ENCODE results near the gene SLA2. TPM values are rescaled to one million over a fixed set of nuclear protein-coding genes. Genes with fewer than 3 reads are reported as not detected.

The SLA2 gene
- total and polyA plus RNA-seq, 4 donors = 0.24 to 0.39 (median 0.27) TPM; not detected in 1

GRCh38 chr20:36633285-36633772 is 12.7 kb downstream of the SLA2 start:
- Histone ChIP-seq H3K27ac (ENCODE audit: low read depth, low read length) (no peak overlapping the region), H3K27me3 (ENCODE audit: control insufficient read depth, insufficient read depth, low read length) (no peaks in the 10 kb centered on the region), H3K4me1 (ENCODE audit: control insufficient read depth, insufficient read depth, low read length) (no peaks in the 10 kb centered on the region), H3K9me3 (ENCODE audit: control insufficient read depth, insufficient read depth, low read length) (no peaks in the 10 kb centered on the region), H3K36me3 (ENCODE audit: control insufficient read depth, insufficient read depth, low read length) (peaks cover 5% of the 10 kb centered on the region), H3K4me3 (ENCODE audit: low read depth, low read length) (no peak overlapping the region)
- DNase-seq (ENCODE audit: low read depth in 4 of 6, low spot score in 6 of 6) = no peak
- WGBS (ENCODE audit: insufficient coverage) = 90% methylated on average over 6 of the region's 9 CpGs

GRCh38 chr20:36632487-36633284 is 13.3 kb downstream of the SLA2 start:
- Histone ChIP-seq H3K4me1 (ENCODE audit: control insufficient read depth, insufficient read depth, low read length) (no peaks in the 10 kb centered on the region), H3K27ac (ENCODE audit: low read depth, low read length) (no peak overlapping the region), H3K9me3 (ENCODE audit: control insufficient read depth, insufficient read depth, low read length) (no peaks in the 10 kb centered on the region), H3K4me3 (ENCODE audit: low read depth, low read length) (no peak overlapping the region), H3K27me3 (ENCODE audit: control insufficient read depth, insufficient read depth, low read length) (no peaks in the 10 kb centered on the region), H3K36me3 (ENCODE audit: control insufficient read depth, insufficient read depth, low read length) (peaks cover 5% of the 10 kb centered on the region)
- DNase-seq (ENCODE audit: low read depth in 4 of 6, low spot score in 6 of 6) = no peak
- 72% methylated on average over 11 of the region's 14 CpGs for WGBS (ENCODE audit: insufficient coverage)

GRCh38 chr20:36632147-36632486 is 13.9 kb downstream of the SLA2 start:
- DNase-seq (ENCODE audit: low read depth in 4 of 6, low spot score in 6 of 6) = no peak
- no peaks in the 10 kb centered on the region for H3K9me3 ChIP-seq (ENCODE audit: control insufficient read depth, insufficient read depth, low read length)
- no peaks in the 10 kb centered on the region for H3K4me1 ChIP-seq (ENCODE audit: control insufficient read depth, insufficient read depth, low read length)
- H3K27ac ChIP-seq (ENCODE audit: low read depth, low read length) = no peak overlapping the region
- no peak overlapping the region for H3K4me3 ChIP-seq (ENCODE audit: low read depth, low read length)
- peaks cover 5% of the 10 kb centered on the region for H3K36me3 ChIP-seq (ENCODE audit: control insufficient read depth, insufficient read depth, low read length)
- WGBS (ENCODE audit: insufficient coverage) = 77% methylated on average over 3 of the region's 3 CpGs
- H3K27me3 ChIP-seq (ENCODE audit: control insufficient read depth, insufficient read depth, low read length) = no peaks in the 10 kb centered on the region

- Histone ChIP-seq H3K27ac (ENCODE audit: low read depth, low read length) (no peak overlapping the region), H3K36me3 (ENCODE audit: control insufficient read depth, insufficient read depth, low read length) (peaks cover 5% of the 10 kb centered on the region), H3K27me3 (ENCODE audit: control insufficient read depth, insufficient read depth, low read length) (no peaks in the 10 kb centered on the region), H3K9me3 (ENCODE audit: control insufficient read depth, insufficient read depth, low read length) (no peaks in the 10 kb centered on the region), H3K4me3 (ENCODE audit: low read depth, low read length) (no peak overlapping the region), H3K4me1 (ENCODE audit: control insufficient read depth, insufficient read depth, low read length) (no peaks in the 10 kb centered on the region)
- DNase-seq (ENCODE audit: low read depth in 4 of 6, low spot score in 6 of 6) = no peak
- WGBS (ENCODE audit: insufficient coverage) = 94% methylated on average over 6 of the region's 6 CpGs
Measured at GRCh38 chr20:36631646-36632045, 14.3 kb downstream of the SLA2 start.

GRCh38 chr20:36629719-36630681 is 16.0 kb downstream of the SLA2 start:
- no peak for DNase-seq (ENCODE audit: low read depth in 4 of 6, low spot score in 6 of 6)
- 88% methylated on average over 9 of the region's 15 CpGs for WGBS (ENCODE audit: insufficient coverage)
- no peaks in the 10 kb centered on the region for H3K27me3 ChIP-seq (ENCODE audit: control insufficient read depth, insufficient read depth, low read length)
- H3K9me3 ChIP-seq (ENCODE audit: control insufficient read depth, insufficient read depth, low read length) = no peaks in the 10 kb centered on the region
- no peak overlapping the region for H3K27ac ChIP-seq (ENCODE audit: low read depth, low read length)
- H3K4me3 ChIP-seq (ENCODE audit: low read depth, low read length) = no peak overlapping the region
- peaks cover 5% of the 10 kb centered on the region for H3K36me3 ChIP-seq (ENCODE audit: control insufficient read depth, insufficient read depth, low read length)
- H3K4me1 ChIP-seq (ENCODE audit: control insufficient read depth, insufficient read depth, low read length) = no peaks in the 10 kb centered on the region

GRCh38 chr20:36628076-36628475 is 17.9 kb downstream of the SLA2 start:
- Histone ChIP-seq H3K36me3 (ENCODE audit: control insufficient read depth, insufficient read depth, low read length) (peaks cover 2% of the 10 kb centered on the region), H3K4me3 (ENCODE audit: low read depth, low read length) (no peak overlapping the region), H3K27ac (ENCODE audit: low read depth, low read length) (no peak overlapping the region), H3K27me3 (ENCODE audit: control insufficient read depth, insufficient read depth, low read length) (no peaks in the 10 kb centered on the region), H3K9me3 (ENCODE audit: control insufficient read depth, insufficient read depth, low read length) (no peaks in the 10 kb centered on the region), H3K4me1 (ENCODE audit: control insufficient read depth, insufficient read depth, low read length) (peaks cover 3% of the 10 kb centered on the region)
- DNase-seq (ENCODE audit: low read depth in 4 of 6, low spot score in 6 of 6) = no peak
- 94% methylated on average over 6 of the region's 7 CpGs for WGBS (ENCODE audit: insufficient coverage)

GRCh38 chr20:36624944-36625324 is 21.1 kb downstream of the SLA2 start:
- Histone ChIP-seq H3K4me1 (ENCODE audit: control insufficient read depth, insufficient read depth, low read length) (peaks cover 3% of the 10 kb centered on the region), H3K36me3 (ENCODE audit: control insufficient read depth, insufficient read depth, low read length) (no peaks in the 10 kb centered on the region), H3K27ac (ENCODE audit: low read depth, low read length) (no peak overlapping the region), H3K27me3 (ENCODE audit: control insufficient read depth, insufficient read depth, low read length) (no peaks in the 10 kb centered on the region), H3K4me3 (ENCODE audit: low read depth, low read length) (no peak overlapping the region), H3K9me3 (ENCODE audit: control insufficient read depth, insufficient read depth, low read length) (no peaks in the 10 kb centered on the region)
- DNase-seq (ENCODE audit: low read depth in 4 of 6, low spot score in 6 of 6) = no peak
- 80% methylated on average over 1 of the region's 2 CpGs for WGBS (ENCODE audit: insufficient coverage)

GRCh38 chr20:36624068-36624943 is 21.7 kb downstream of the SLA2 start:
- 35% methylated on average over 11 of the region's 14 CpGs for WGBS (ENCODE audit: insufficient coverage)
- DNase-seq (ENCODE audit: low read depth in 4 of 6, low spot score in 6 of 6) = peak in 3 of 6 donors; percentile 1 to 65 (median 14)

GRCh38 chr20:36623444-36623843 is 22.6 kb downstream of the SLA2 start:
- no peaks in the 10 kb centered on the region for H3K27me3 ChIP-seq (ENCODE audit: control insufficient read depth, insufficient read depth, low read length)
- H3K9me3 ChIP-seq (ENCODE audit: control insufficient read depth, insufficient read depth, low read length) = no peaks in the 10 kb centered on the region
- no peaks in the 10 kb centered on the region for H3K36me3 ChIP-seq (ENCODE audit: control insufficient read depth, insufficient read depth, low read length)
- H3K4me3 ChIP-seq (ENCODE audit: low read depth, low read length) = no peak overlapping the region
- H3K27ac ChIP-seq (ENCODE audit: low read depth, low read length) = no peak overlapping the region
- DNase-seq (ENCODE audit: low read depth in 4 of 6, low spot score in 6 of 6) = no peak
- H3K4me1 ChIP-seq (ENCODE audit: control insufficient read depth, insufficient read depth, low read length) = peaks cover 3% of the 10 kb centered on the region
- WGBS (ENCODE audit: insufficient coverage) = 100% methylated on average over 1 of the region's 2 CpGs

More at GRCh38 chr20:36624068-36624943, 21.7 kb downstream of the SLA2 start:
- Histone ChIP-seq H3K4me1 (ENCODE audit: control insufficient read depth, insufficient read depth, low read length) (peaks cover 3% of the 10 kb centered on the region), H3K9me3 (ENCODE audit: control insufficient read depth, insufficient read depth, low read length) (no peaks in the 10 kb centered on the region), H3K27me3 (ENCODE audit: control insufficient read depth, insufficient read depth, low read length) (no peaks in the 10 kb centered on the region), H3K4me3 (ENCODE audit: low read depth, low read length) (no peak overlapping the region), H3K36me3 (ENCODE audit: control insufficient read depth, insufficient read depth, low read length) (no peaks in the 10 kb centered on the region), H3K27ac (ENCODE audit: low read depth, low read length) (no peak overlapping the region)
